ENCODE results near the gene B3GALT6.

The B3GALT6 gene

DNA sequence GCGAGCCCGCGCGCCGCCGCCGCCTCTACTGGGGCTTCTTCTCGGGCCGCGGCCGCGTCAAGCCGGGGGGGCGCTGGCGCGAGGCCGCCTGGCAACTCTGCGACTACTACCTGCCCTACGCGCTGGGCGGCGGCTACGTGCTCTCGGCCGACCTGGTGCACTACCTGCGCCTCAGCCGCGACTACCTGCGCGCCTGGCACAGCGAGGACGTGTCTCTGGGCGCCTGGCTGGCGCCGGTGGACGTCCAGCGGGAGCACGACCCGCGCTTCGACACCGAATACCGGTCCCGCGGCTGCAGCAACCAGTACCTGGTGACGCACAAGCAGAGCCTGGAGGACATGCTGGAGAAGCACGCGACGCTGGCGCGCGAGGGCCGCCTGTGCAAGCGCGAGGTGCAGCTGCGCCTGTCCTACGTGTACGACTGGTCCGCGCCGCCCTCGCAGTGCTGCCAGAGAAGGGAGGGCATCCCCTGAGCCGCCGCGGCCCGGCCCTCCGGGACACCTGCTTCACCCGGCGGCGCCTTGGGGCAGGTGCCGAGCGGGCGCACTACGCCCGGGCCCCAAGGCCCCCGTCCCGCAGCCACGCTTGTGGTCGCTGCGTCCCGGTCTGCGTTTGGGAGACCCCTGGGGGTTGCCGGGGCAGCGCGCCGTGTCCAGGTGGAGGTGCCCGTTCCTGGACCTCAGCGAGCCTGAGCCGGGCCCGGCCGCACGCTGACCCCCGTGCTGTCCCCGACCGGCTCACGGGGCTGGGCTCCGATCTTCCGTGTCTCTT is 944 bp downstream of the B3GALT6 start:
- DNase-seq: no peak

DNA sequence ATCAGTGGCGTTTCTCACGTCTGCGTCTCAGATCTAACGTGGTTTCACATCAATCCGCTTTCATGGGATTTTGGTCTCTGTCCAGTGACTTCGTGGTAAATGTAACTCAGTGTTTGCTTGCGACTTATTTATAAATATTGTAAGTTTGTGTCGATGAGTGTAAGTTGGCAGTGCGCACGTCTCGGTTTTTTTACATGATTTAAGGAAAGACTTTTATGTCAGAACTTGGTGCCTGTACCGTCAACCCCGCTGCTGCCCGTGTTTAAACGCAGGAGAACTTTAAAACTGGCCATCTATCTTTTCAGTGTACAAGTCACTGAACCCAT is 1.5 kb downstream of the B3GALT6 start:
- DNase-seq: no peak

DNA sequence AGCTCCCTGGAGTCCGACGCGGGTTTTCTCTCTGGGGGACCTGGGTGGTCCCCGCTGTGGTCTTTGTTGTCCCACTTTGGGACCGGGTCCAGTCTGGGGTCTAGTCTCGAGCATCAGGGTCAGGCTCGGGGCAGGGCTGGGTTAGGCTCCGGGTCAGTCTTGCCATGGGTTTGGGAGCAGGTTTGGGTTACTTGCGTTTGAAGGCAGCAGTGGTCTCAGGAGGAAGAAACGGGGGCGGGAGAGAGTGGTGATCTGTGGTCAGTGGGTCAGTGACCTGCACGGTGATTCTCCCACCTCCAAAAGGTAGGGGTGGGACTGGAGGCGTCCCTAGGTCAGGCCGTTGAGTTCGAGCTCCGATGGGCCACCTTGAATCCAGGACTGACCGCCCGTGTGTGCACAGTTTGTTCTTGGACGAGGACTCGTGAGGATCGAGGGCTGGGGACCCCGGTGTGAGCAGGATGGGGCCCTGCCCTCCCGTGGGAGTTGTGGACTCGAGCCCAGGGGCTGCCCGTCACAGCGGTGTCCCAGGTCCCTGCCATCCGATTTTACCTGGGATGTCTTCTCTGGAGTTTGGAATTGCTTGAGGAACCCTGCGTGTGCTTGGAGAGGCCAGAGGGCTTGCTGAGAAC is 2.3 kb downstream of the B3GALT6 start:
- DNase-seq: no peak

DNA sequence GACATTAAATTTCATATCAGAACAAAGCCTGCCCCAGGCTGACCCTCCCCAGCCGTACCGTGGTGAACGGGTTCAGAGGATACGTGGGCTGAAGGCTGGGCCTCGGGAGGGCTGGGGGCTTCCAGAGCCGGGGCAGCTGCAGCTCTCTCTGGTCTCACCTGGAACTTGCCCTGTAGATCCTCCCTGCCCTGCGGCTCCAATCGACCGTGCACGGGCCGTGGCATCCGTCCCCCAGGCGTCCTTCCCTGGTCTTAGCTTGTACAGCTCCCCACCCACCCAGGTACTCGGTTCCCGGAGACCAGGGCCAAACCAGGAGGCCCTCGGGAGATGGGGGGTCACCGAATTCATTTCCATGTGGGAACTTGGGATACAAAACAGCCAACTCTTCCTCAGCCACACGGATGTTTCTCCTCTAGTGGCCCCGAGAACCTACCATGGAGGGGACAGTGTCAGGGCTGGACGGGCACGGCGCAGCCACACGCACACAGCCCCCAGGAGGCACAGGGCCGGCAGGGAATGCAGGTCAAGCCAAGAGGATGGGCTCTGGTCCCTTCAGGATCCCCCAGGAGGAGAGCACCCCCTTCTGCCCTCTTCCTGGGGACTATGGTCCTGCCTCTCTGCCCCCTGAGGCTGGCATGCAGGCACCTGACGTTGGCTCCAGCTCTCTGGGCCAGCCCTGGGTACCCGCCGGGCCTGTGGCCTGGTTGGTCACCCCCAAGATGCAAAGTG is 3.1 kb downstream of the B3GALT6 start:
- no peak for DNase-seq

DNA sequence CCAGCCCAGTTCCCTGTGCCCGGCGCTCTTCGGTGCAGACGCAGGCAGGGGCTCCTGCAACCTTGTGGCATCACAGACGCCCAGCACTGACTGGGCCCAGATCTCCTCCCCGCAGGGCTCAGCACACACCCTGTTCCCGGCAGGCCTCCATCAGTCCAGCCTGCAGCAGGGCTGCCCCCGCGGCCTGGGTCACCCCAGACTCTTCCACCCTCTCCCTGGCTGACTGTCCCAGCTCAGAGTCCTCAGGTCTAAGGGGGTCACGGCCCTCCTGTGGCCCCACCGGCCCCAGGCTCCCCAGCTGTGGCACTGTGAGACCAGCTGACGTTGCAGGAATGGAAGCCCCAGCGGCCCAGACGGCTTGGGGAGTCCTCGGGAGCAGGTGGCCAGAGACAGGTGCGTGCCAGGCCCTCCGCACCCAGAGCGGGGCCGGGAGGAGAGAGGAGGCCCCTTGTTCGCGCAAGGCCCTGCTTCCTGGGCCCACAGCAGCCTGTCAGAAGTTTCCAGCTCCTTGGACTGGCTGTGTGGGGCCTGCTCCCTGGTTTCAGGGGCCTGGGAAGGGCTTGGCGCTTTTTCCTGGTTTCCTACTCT is 4.2 kb downstream of the B3GALT6 start:
- no peak for DNase-seq

DNA sequence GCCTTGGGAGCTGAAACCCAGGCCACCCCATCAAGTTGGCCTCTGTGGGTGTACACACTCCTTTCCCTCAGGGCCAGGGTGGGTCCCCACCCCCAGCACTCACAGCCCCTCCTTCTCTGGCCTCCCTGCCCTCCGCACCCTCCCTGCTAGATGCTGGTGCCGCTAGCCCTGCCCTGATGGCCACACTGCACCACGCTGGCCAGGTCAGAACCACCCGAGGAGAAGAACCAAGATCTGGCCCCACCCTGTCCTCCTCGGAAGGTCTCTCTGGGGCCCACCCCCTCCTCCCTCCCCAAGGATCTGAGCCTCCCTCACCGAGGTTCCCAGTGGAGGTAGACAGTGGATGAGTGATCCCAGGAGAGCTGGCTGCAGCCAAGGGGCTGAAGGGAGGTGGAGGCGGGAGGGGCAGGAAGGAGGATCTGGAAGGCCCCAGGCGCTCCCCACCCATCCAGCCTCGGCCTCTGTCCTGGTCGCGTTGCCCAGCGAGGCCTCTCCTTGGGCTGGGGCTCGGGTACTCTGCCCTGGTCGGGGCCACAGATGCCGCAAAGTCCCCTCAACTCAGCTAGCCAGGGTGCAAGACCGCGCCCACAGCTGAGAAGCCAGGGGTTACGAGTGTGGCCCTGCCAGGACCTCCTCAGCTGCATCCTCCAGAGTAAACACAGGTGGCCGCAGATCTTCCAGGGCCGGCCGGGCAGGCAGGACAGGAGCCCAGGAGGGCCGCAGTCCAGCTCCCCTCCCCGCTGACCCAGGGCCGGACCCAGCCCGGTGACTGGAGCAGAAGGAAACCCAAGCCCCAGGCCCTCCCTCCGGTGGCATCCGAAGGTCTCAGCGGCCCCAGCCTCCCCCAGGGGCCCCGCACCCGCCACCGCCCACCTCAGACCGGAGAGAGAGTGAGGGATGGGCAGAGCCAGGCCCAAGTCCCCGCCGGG is 5.2 kb downstream of the B3GALT6 start:
- no peak for DNase-seq

DNA sequence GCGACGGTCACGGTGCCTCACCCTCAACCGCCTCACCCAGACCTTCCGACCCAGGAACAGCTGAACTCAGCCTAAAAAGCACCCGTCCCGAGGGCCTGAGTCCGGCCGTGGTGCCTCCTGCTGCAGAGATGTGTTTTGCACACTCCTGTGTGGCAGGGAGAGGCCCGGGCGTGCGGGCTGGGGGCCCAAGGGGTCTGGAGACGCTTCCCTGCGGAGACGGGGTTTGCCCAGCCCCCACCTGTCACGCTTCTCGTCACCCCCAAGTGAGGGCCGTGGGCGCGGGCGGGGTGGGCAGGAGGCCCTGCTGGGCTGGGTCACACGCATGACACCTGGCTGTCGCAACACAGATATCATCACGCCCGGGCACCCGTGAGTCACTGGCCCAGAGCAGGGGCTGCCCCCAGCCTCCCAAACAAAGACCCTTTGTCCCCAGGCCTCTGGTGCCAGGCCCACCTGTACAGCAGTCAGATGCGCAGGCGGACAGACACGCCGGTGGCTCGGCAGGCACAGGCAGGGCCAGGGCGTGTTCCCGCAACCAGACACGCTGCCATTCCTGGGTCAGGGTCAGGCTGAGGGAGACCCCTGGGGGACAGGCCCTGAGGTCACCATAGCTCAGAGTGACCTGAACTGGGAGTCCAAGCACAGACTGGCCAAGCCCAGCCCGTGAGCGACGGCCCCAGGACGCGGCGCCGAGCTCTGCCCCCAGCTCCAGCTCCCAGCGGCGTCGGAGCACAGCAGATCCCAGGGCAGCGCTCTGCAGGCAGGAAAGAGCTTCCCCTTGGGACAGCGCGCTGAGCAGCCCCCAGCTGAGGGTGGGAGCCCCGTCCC is 6.1 kb downstream of the B3GALT6 start:
- no peak for DNase-seq

DNA sequence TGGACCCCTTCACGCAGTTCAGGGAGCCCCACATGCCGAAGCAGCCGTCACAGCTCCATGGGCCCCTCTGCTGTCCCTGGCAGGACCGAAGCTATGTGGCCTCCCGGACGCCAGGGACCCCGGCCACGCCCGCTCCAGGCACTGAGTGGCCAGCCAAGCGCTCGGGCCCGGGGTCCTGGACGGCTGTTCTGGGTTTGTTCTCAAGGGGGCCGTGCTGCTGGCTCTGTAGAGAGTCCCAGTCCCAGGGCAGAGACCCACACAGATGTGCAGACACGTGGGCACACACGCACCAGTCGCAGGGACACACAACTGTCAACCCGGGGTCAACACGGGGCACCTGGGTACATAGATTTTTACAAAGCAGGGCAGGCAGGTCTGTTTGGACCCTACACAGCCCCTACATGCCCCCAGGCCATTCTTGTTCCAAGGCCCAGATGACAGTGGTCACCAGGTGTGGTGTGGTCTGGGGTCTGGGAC is 6.7 kb downstream of the B3GALT6 start:
- no peak for DNase-seq

DNA sequence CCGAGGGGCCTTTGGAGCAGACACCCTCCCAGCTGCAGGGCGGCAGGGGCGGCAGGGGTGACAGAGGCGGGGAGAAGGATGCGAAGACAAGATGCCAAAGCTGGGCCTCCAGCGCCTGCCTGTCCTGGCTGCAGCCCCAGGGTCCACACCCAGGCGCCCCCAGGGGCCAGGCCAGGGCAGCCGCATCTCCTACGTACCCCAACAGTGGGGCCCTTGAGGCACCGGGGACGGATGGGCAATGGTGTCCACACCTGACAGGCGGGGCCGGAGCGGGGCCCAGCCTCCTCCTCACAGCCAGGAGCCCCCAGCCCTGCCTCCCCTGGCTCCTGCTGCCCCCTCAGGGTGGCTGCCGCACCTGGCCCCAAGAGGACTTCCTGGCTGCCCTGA is 7.2 kb downstream of the B3GALT6 start:
- DNase-seq: no peak

DNA sequence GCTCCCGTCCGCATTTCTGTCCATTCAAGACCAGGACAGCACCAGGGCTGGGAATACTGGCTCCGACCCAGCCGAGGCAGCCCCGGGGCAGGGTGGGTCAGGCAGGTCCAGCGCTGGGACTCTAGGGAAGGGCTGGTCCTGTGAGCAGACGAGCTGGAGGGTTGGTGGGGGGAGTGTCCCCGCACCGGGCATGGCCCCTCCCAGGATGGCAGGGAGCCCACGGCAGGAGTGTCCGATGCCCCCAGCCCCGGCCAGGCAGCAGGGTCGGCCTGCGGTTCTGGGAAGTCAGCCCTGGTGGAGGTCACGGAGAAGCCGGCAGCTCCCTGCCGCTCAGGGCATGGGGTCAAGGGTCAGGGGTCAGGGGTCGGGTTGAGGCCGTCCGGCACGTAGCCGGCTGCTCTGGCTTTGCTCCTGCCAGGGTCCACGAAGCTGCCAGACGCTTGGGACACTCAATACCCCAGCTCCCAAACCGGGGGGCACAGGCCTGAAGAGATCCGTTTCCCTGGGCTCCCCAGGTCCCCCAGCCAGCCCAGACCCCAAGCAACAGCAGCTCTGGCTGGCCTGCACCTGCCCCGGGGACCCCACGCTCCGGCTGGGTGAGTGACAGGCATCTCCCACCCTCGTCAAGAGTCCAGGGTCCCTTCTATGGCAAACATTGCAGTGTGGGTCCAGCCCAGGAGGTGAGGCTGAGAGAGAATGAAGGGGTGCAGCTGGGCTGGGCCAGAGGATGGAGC is 7.7 kb downstream of the B3GALT6 start:
- DNase-seq: no peak

DNA sequence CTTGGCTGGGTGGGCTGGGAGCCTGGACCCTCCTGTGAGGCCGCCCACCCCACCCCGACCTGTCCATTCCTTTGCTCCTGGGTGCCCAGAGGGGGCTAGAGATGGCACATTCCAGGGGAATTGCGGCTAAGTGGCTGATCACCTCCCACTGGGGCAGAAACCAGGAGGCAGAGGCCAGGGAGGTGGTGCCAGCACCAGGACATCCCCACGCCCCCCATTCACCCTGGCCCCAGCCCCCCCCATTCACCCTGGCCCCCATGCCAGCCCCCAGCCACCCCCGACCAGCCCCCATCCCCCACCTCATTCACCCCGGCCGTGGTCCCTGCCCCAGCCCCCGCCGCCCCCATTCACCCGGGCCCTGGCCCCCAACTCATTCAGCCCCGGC is 8.3 kb downstream of the B3GALT6 start:
- no peak for DNase-seq

DNA sequence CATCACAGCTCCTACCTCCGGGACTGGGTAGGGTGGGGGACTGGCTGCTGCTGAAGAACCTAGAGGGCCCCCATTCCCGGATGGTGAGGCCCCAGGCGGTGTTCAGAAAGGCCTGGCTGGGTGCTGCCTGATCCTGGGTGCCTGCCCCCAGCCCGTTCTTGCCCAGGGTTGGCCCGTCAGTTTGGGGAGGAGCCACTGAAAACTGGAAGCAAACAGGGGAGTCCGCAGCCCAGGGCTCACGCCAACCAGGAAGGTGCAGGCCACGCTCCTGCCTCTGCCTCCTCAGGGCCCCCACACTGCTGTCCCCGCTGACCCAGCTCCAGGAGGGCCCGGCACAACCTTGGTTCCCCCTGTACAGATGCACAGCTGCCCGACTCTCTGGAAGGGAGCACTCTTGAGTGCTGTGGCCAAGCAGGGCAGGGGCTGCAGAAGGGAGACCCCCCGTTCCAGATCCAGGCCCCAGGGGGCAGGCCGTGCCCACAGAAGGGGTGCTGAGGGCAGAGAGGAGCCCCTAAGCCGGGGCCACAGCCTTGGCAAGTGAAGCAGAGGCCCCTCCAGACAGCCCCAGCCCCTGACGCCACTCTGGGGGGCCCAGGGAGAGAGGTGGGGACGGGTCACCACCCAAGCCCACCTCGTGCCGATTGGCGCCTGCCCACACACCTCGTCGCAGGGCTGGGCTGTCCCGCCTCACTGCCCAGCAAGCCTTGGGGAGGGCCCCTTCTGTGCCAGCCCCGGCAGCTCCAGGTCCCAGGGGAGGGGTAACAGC is 9.0 kb downstream of the B3GALT6 start:
- no peak for DNase-seq

DNA sequence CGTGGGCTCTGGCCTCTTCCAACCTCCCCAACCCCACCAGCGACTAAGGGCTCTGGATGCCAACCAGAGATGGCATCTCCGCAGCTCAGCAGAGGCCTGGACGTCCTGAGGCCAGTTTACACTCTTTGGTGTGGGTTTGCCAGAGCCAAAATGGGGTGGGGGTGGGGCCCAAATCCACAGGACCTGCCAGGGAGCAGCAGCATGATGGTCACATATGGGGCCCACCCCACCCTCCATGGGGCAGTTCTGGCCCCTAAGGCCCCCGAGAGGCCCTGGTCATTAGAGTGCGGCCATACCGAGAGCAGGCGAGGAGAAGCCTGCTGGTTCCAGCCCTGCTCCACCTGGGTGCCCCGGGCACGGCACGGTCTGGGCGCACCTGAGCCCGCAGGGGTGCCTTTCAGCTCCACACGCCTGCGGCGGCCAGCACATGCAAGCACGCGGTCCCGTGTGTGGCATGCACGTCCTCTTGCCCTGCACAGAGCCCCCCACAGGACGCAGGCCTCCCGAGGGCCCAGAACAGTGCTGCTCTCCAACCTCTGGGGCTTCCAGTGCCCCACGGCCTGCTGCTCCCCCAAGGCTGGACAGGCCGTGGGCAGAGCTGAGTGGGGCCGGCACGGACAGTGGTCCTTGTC is 9.7 kb downstream of the B3GALT6 start:
- no peak for DNase-seq

DNA sequence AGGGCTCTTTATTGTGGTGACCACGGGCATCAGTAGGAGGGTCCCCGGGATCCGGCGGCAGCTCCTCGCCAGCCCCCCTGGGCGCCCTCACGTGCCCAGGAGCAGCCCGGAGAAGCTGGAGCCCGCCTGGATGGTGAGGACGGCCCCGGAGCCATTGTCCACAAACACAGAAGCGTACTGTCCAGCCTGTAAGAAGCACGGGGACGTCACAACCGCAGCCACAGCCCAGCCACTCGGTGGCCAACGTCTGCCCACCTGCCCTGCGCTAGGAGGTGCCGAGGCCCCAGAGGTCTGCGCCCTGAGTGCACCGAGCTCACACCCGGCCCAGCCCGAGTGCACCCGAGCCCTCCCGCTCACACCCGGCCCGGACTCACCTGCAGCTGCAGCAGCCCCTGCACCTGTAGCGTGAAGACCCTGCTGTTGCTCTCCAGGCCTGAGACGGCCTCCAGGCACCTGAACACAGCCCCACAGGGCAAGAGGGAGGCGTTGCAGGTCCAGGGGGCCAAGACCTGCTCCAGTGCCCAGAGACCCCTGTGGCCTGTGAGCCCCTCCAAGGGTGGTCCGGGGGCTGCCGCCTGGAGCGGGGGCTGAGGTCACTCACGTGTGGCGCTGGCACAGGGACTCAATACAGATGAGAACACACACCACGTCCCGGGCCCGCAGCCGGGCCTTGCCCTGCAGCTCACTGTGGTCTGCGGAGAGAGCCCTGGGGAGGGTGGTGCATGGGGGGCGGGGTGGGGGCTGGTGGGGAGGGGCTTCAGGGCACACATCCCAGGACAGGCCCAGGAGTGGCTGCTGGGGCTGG is 10.6 kb downstream of the B3GALT6 start:
- DNase-seq: no peak

DNA sequence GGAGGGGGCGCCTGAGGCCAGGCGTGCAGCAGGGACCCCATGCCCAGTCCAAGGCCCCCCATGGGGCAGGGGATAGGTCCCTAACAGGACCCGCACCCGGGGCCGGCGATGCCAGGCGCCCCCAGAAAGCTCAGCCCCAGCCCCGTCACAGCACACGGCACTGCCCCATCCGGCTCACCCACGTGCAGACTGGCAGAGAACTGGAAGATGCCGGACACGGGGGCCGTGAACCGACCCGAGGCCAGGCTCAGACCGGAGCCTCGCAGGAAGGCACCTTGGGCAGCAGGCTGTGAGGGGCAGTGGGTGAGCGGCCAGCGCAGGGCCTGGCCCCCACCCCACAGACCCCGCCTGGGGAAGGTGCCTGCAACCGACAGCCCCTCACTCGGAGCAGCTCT is 11.2 kb downstream of the B3GALT6 start:
- DNase-seq: no peak

DNA sequence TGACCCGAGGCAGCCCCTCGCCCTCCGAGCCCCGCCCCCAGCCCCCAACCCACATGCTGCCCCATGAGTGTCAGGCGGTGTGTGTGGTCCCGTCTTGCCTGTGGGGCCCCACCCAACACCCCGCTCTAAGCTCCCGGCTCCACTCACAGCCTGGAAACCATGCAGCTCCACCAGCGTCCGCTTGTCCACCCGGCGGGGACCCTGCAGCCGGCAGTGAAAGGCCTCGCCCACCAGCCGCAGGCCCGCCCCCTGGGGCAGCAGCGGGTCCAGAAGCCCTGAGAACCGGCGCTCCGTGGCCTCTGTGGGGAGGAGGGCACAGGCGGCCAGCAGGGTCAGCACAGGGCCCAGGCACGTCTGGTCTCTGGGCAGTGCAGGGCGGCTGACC is 11.8 kb downstream of the B3GALT6 start:
- DNase-seq: no peak

DNA sequence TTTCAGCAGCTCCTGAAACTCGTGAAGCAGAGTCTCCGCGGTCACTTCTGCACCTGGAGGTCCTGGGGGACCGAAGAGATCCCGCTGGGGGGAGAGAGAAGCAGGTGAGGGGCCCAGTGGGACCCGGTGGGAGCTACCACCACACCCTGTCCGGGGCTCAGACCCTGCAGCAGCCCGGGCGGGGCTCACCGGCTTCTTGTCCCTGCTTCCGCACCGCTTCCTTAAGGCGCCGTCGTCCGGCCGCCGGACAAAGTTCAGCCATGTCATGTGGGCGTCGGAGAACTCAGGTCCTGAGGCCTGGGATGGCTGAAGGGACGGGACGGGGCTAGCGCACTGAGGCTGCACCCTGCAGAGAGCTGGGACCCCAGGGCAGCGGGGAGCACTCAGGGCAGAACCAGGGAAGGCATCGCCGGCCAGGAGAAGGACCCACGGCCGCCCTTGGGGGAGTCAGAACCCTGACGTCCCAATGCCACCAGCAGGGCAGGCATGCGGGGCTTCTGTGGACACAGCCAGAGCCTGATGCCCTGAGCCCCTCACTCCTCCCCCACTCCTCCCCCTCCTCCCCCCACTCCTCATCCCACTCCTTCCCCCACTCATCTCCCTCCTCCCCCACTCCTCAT is 12.3 kb downstream of the B3GALT6 start:
- DNase-seq: no peak

DNA sequence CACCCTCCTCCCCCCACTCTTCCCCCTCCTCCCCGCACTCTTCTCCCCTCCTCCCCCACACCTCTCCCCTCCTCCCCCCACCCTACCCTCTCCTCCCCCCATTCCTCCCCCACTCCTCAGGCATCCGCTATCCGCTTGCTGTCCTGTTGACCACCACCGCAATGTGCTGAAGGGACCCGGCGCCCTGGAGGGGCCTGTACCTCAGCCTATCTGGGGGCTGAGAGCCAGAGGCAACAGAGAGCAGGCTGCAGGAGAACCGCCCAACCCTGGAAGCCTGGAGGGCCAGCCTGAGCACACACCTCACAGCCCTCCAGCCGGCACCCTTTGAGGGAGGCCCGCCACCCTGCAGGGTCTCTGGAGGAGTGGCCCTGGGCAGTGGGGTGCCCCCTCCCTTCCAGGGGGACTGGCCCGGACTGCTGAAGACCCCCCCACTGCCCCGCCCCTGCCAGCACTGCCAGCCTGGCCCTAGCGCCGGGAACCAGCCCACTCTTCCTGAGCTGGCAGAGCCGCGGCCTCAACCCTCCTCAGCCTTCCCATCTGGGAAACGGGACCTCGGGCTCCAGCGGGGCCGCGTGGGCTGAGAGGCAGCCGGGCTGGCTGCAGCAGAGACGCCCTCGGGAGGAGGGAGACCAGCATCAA is 13.3 kb downstream of the B3GALT6 start:
- DNase-seq: no peak
